SK-N-SH (cell line): ENCODE data around the gene PHC2. TPM values are rescaled to one million over a fixed set of nuclear protein-coding genes. Genes with fewer than 3 reads are reported as not detected.

Experiments
- CTCF ChIA-PET: fragments of 300-600, 350-600 bp; formaldehyde crosslinking; extraction: SDS; loops from one replicate; lab custom pipeline; 2021; lab: Yijun Ruan, JAX
- POLR2A ChIA-PET: fragments of 350-600 bp; sonication (Branson Sonifier 250); formaldehyde crosslinking; extraction: SDS; loops from one replicate; lab custom pipeline; 2020; ENCODE audit warnings: antibody characterized with exemption, inconsistent platforms; lab: Yijun Ruan, JAX
- DNase-seq: peaks from one replicate; pipeline ENCODE4 v3.0.0; 2012
- H2AFZ ChIP-seq: fragments of 200-600 bp; sonication (generic); 2 replicates; pipeline ENCODE4 v1.8.1; 2016; ENCODE audit warnings: antibody characterized with exemption, mild to moderate bottlenecking, low read depth
- H3F3A ChIP-seq: fragments of 200-600 bp; sonication (generic); replicated peaks from 2 replicates; pipeline ENCODE3; 2016; ENCODE audit warnings: antibody characterized with exemption, mild to moderate bottlenecking; ENCODE audit not compliant: insufficient read depth
- H3K27ac ChIP-seq, 2 experiments: fragments of 200-500 bp in 1 of 2; fragments of 200-600 bp in 1 of 2; sonication (Bioruptor generic) in 1 of 2; sonication (generic), shearing (Covaris generic) in 1 of 2; 2 replicates each; pipeline versions ENCODE4 v1.5.1 to v1.6.1; 2014 to 2016; ENCODE audit warnings: low read depth in 2 of 2, inconsistent platforms in 1 of 2, low read length in 1 of 2, mild to moderate bottlenecking in 1 of 2, mixed read lengths in 1 of 2
- H3K27me3 ChIP-seq: fragments of 200-600 bp; sonication (generic), shearing (Covaris generic); 2 replicates; pipeline ENCODE4 v1.6.1; 2016; ENCODE audit warnings: mixed run types; ENCODE audit not compliant: insufficient read depth
- H3K36me3 ChIP-seq, 2 experiments: fragments of 200-500 bp in 1 of 2; fragments of 200-600 bp in 1 of 2; sonication (Bioruptor generic) in 1 of 2; sonication (generic) in 1 of 2; replicated peaks in 1 of 2; 2 replicates each; pipeline versions ENCODE3 to v1.5.1; 2014 to 2016; ENCODE audit warnings: low read length in 1 of 2, mild to moderate bottlenecking in 1 of 2; ENCODE audit not compliant: insufficient read depth in 2 of 2, control insufficient read depth in 1 of 2
- H3K4me1 ChIP-seq, 2 experiments: fragments of 200-500 bp in 1 of 2; fragments of 200-600 bp in 1 of 2; sonication (Bioruptor generic) in 1 of 2; sonication (generic), shearing (Covaris generic) in 1 of 2; 2 replicates each; pipeline versions ENCODE4 v1.5.1 to v1.6.1; 2014 to 2016; ENCODE audit warnings: low read depth in 1 of 2, low read length in 1 of 2, mixed run types in 1 of 2; ENCODE audit not compliant: insufficient read depth in 2 of 2, control insufficient read depth in 1 of 2
- H3K4me2 ChIP-seq: fragments of 200-600 bp; sonication (generic), shearing (Covaris generic); 2 replicates; pipeline ENCODE4 v1.6.1; 2017; ENCODE audit warnings: mixed run types
- H3K4me3 ChIP-seq, 2 experiments: fragments of 200-500 bp in 1 of 2; fragments of 200-600 bp in 1 of 2; sonication (Bioruptor generic) in 1 of 2; sonication (generic), shearing (Covaris generic) in 1 of 2; 2 replicates each; pipeline versions ENCODE4 v1.5.1 to v1.8.1; 2014 to 2016; ENCODE audit warnings: low read depth in 2 of 2, inconsistent platforms in 1 of 2, low read length in 1 of 2, mild to moderate bottlenecking in 1 of 2, mixed read lengths in 1 of 2, moderate library complexity in 1 of 2
- H3K79me2 ChIP-seq: fragments of 200-600 bp; sonication (generic); 2 replicates; pipeline ENCODE4 v1.8.1; 2017; ENCODE audit warnings: mild to moderate bottlenecking; ENCODE audit not compliant: insufficient read depth
- H3K9ac ChIP-seq: fragments of 200-600 bp; sonication (generic); 2 replicates; pipeline ENCODE4 v1.6.1; 2017; ENCODE audit warnings: mixed run types
- H3K9me2 ChIP-seq: fragments of 200-600 bp; sonication (generic); 2 replicates; pipeline ENCODE4 v1.6.1; 2017; ENCODE audit warnings: mixed run types
- H3K9me3 ChIP-seq: fragments of 200-600 bp; sonication (generic); 2 replicates; pipeline ENCODE4 v1.6.1; 2017; ENCODE audit warnings: mixed run types, mild to moderate bottlenecking, moderate library complexity
- H4K20me1 ChIP-seq: fragments of 200-600 bp; sonication (generic); 2 replicates; pipeline ENCODE4 v1.6.1; 2017; ENCODE audit warnings: mild to moderate bottlenecking, mixed run types; ENCODE audit not compliant: insufficient read depth
- ELF1 ChIP-seq: IDR thresholded peaks from 2 replicates; pipeline ENCODE4 v1.4.0; 2012
- EP300 ChIP-seq, 2 experiments: IDR thresholded peaks; 2 replicates each; pipeline versions ENCODE4 v1.4.0 to v1.6.1; 2012; ENCODE audit warnings: borderline replicate concordance in 1 of 2, low read depth in 1 of 2, low read length in 1 of 2
- FOSL2 ChIP-seq: IDR thresholded peaks from 2 replicates; pipeline ENCODE4 v1.4.0; 2012; ENCODE audit warnings: low read depth, mild to moderate bottlenecking, moderate library complexity, borderline replicate concordance
- GATA2 ChIP-seq: sonication (generic); formaldehyde crosslinking; IDR thresholded peaks from 2 replicates; pipeline ENCODE4 v1.5.0; 2020; ENCODE audit warnings: mild to moderate bottlenecking, missing genetic modification reagents
- MXI1 ChIP-seq: IDR thresholded peaks from 2 replicates; pipeline ENCODE4 v1.6.1; 2012; ENCODE audit warnings: mild to moderate bottlenecking, low read depth, low read length, improper control_type of control experiment
- TAF1 ChIP-seq: IDR thresholded peaks from 2 replicates; pipeline ENCODE4 v1.6.1; 2012; ENCODE audit warnings: low read depth, mild to moderate bottlenecking, low read length, moderate library complexity, borderline replicate concordance
- whole genome bisulfite sequencing: methylation state at CpG from one replicate; pipeline ENCODE4 v1.1.6; 2017; ENCODE audit warnings: low lambda C conversion rate; 5-methylcytosine and 5-hydroxymethylcytosine counted together
- polyA plus RNA-seq, 3 experiments: library from polyadenylated mRNA; depleted of rRNA; stranded (reverse); fragments of >200 nt; gene quantifications; 2 replicates each; pipeline ENCODE4 v1.2.3, GENCODE V29; 2012
- TF ChIP-seq, protein P1 (sequence below): IDR thresholded peaks from 2 replicates; pipeline ENCODE4 v1.4.0; 2012; ENCODE audit warnings: low read depth, borderline replicate concordance
- TF ChIP-seq, protein P2 (sequence below): IDR thresholded peaks from 2 replicates; pipeline ENCODE4 v1.4.0; 2012; ENCODE audit warnings: low read depth, borderline replicate concordance
- TF ChIP-seq, protein P3 (sequence below): IDR thresholded peaks from 2 replicates; pipeline ENCODE4 v1.4.0; 2012; ENCODE audit warnings: low read depth
- TF ChIP-seq, protein P4 (sequence below): IDR thresholded peaks from 2 replicates; pipeline ENCODE4; 2012
- TF ChIP-seq, protein P5 (sequence below): fragments of 200-600 bp; sonication (generic); IDR thresholded peaks from 2 replicates; pipeline ENCODE4 v1.6.1; 2017; ENCODE audit warnings: antibody characterized with exemption, mild to moderate bottlenecking, moderate library complexity

PHC2 gene
- polyA plus RNA-seq, 1 of the 3 experiments (the other 2 are of a cell fraction), result 98.7 TPM

DNA sequence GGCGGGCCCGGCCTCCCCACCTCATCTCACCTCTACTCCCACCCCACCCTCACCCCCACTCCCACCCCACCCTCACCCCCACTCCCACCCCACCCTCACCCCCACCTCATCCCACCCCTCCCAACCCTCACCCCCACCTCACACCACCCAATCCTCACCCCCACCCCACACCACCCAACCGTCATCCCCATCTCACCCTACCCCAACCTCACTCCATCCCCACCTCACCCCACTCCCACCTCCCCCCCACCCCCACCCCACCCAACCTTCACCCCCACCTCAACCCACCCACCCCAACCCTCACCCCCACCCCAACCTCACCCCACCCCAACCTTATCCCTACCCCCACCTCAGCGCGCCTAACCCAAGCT lies 123.4 kb downstream of the PHC2 start:
- no peaks in the 10 kb centered on the region for H3K9me3 ChIP-seq
- no peak overlapping the region for H3K9ac ChIP-seq
- CTCF ChIA-PET, result interaction anchor here (1.9 kb wide), 1 partner anchor 9 kb away, joined by 9 read pairs; no protein-coding TSS in a partner anchor
- no peaks in the 10 kb centered on the region; a peak in 1 of 4 replicates for H3K4me1 ChIP-seq
- no peak for DNase-seq
- H4K20me1 ChIP-seq, result no peaks in the 10 kb centered on the region
- TF ChIP-seq, protein P1, sequence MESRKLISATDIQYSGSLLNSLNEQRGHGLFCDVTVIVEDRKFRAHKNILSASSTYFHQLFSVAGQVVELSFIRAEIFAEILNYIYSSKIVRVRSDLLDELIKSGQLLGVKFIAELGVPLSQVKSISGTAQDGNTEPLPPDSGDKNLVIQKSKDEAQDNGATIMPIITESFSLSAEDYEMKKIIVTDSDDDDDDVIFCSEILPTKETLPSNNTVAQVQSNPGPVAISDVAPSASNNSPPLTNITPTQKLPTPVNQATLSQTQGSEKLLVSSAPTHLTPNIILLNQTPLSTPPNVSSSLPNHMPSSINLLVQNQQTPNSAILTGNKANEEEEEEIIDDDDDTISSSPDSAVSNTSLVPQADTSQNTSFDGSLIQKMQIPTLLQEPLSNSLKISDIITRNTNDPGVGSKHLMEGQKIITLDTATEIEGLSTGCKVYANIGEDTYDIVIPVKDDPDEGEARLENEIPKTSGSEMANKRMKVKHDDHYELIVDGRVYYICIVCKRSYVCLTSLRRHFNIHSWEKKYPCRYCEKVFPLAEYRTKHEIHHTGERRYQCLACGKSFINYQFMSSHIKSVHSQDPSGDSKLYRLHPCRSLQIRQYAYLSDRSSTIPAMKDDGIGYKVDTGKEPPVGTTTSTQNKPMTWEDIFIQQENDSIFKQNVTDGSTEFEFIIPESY, result no peak
- TF ChIP-seq MXI1 (no peak), FOSL2 (no peak), GATA2 (CRISPR knock-in tag) (no peak), ELF1 (no peak), TAF1 (no peak), EP300 (IDR thresholded peaks at IDR 0.05; ENCODE audit: borderline replicate concordance in 1 of 2, low read depth in 1 of 2, low read length in 1 of 2) (no peak)
- TF ChIP-seq, protein P2, sequence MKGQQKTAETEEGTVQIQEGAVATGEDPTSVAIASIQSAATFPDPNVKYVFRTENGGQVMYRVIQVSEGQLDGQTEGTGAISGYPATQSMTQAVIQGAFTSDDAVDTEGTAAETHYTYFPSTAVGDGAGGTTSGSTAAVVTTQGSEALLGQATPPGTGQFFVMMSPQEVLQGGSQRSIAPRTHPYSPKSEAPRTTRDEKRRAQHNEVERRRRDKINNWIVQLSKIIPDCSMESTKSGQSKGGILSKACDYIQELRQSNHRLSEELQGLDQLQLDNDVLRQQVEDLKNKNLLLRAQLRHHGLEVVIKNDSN, result no peak
- TF ChIP-seq, protein P3, sequence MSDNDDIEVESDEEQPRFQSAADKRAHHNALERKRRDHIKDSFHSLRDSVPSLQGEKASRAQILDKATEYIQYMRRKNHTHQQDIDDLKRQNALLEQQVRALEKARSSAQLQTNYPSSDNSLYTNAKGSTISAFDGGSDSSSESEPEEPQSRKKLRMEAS, result no peak
- TF ChIP-seq, protein P4, sequence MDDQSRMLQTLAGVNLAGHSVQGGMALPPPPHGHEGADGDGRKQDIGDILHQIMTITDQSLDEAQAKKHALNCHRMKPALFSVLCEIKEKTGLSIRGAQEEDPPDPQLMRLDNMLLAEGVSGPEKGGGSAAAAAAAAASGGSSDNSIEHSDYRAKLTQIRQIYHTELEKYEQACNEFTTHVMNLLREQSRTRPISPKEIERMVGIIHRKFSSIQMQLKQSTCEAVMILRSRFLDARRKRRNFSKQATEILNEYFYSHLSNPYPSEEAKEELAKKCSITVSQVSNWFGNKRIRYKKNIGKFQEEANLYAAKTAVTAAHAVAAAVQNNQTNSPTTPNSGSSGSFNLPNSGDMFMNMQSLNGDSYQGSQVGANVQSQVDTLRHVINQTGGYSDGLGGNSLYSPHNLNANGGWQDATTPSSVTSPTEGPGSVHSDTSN, result no peak
- TF ChIP-seq, protein P5, sequence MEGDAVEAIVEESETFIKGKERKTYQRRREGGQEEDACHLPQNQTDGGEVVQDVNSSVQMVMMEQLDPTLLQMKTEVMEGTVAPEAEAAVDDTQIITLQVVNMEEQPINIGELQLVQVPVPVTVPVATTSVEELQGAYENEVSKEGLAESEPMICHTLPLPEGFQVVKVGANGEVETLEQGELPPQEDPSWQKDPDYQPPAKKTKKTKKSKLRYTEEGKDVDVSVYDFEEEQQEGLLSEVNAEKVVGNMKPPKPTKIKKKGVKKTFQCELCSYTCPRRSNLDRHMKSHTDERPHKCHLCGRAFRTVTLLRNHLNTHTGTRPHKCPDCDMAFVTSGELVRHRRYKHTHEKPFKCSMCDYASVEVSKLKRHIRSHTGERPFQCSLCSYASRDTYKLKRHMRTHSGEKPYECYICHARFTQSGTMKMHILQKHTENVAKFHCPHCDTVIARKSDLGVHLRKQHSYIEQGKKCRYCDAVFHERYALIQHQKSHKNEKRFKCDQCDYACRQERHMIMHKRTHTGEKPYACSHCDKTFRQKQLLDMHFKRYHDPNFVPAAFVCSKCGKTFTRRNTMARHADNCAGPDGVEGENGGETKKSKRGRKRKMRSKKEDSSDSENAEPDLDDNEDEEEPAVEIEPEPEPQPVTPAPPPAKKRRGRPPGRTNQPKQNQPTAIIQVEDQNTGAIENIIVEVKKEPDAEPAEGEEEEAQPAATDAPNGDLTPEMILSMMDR, result no peak
- WGBS, result 89% methylated on average over 5 of the region's 5 CpGs
- no peaks in the 10 kb centered on the region for H3K27me3 ChIP-seq
- POLR2A ChIA-PET, result no interaction called here
- no peaks in the 10 kb centered on the region for H3F3A ChIP-seq
- H3K27ac ChIP-seq, result no peak overlapping the region
- peaks cover 0 to 2% of the 10 kb centered on the region in 2 experiments for H3K36me3 ChIP-seq
- no peak overlapping the region for H2AFZ ChIP-seq
- no peaks in the 10 kb centered on the region for H3K9me2 ChIP-seq
- no peak overlapping the region for H3K4me3 ChIP-seq
- no peaks in the 10 kb centered on the region for H3K79me2 ChIP-seq
- H3K4me2 ChIP-seq, result no peak overlapping the region
